GM20000 (cell line): ENCODE data around the gene CERS6.

Source experiments
- DNase-seq: peaks from one replicate; pipeline ENCODE4 v3.0.0; 2012; ENCODE audit warnings: low spot score
- TF ChIP-seq, protein P1 (sequence below): IDR thresholded peaks from 2 replicates; pipeline ENCODE4 v1.5.1; 2012; ENCODE audit warnings: mild to moderate bottlenecking, control low read depth; ENCODE audit errors: extremely low read depth, missing control alignments

The CERS6 gene

DNA sequence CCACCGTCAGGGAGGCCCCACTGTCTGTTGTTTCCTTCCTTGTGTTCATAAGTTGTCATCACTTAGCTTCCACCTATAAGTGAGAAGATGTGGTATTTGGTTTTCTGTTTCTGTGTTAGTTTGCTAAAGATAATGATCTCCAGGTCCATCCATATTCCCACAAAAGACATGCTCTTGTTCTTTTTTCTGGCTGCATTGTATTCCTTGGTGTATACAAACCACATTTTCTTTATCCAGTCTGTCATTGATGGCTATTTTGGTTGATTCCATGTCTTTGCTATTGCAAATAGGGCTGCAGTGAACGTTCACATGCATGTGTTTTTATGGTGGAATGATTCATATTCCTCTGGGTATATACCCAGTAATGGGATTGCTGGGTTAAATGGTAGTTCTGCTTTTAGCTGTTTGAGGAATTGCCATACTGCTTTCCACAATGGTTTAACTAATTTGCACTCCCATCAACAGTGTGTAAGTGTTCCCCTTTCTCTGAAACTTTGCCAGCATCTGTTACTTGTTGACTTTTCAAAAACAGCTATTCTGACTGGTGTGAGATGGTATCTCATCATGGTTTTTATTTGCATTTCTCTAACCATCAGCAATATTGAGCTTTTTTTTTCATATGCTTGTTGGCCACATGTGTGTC, 189.7 kb downstream of the CERS6 start:
- no peak for DNase-seq
- TF ChIP-seq, protein P1, sequence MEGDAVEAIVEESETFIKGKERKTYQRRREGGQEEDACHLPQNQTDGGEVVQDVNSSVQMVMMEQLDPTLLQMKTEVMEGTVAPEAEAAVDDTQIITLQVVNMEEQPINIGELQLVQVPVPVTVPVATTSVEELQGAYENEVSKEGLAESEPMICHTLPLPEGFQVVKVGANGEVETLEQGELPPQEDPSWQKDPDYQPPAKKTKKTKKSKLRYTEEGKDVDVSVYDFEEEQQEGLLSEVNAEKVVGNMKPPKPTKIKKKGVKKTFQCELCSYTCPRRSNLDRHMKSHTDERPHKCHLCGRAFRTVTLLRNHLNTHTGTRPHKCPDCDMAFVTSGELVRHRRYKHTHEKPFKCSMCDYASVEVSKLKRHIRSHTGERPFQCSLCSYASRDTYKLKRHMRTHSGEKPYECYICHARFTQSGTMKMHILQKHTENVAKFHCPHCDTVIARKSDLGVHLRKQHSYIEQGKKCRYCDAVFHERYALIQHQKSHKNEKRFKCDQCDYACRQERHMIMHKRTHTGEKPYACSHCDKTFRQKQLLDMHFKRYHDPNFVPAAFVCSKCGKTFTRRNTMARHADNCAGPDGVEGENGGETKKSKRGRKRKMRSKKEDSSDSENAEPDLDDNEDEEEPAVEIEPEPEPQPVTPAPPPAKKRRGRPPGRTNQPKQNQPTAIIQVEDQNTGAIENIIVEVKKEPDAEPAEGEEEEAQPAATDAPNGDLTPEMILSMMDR: no peak

DNA sequence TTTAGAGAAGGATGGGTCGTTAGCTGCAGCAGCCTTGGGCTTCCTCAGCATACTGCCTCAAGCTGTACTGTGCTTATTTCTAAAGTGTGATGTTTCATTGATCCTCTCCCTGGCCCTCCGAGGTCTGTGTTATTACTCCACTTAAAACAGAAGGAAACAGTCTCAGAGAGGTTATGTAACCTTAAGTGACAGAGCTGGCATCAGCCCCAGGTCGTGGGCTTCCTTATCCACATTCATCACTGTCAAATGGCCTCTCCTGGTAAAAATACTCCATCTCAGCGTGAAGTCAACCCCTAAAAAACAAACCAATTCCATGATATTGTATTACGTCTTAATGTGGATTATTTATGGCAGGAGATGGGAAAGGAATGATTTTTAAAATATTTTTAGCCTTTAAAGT, 193.0 kb downstream of the CERS6 start:
- DNase-seq: no peak
- TF ChIP-seq, protein P1: no peak

DNA sequence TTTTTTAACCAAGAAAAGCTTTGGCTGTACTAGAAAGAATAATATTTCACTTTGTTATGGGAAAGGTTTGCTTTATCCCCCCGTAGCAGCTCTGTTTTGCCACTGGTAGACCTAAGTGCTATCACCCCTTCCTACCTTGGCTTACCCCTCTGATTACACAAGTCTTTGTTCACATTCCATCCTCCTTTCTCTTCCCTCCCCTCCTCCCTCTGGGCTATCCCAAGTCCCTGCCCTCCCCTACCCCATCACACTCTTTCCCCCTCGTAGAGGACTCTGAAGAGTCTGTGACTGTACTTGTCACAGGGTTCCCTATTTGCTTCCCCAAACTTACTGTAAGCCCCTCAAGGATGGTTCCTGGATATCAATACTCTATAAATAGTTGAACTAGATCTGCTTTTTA, 193.5 kb downstream of the CERS6 start:
- no peak for DNase-seq
- TF ChIP-seq, protein P1: no peak

DNA sequence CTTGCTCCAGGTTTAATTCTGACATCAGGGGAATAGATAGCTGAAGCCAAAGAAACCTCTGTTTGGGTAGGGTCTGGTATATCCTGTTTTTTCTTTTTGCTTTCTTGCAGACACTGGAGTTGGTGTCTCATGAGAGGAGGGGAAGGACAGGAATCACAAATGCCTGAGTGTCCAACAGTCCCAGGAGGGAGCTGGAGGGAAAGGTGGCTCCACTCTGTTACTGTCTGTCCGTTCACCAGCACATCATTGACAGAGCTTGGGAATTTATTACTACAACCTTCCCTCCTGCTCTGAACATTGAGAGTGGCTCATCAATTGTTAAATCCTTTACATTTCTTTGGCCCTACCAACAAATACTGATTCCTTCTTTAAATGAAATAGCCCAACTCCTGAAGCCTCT, 194.1 kb downstream of the CERS6 start:
- no peak for DNase-seq
- TF ChIP-seq, protein P1: no peak

DNA sequence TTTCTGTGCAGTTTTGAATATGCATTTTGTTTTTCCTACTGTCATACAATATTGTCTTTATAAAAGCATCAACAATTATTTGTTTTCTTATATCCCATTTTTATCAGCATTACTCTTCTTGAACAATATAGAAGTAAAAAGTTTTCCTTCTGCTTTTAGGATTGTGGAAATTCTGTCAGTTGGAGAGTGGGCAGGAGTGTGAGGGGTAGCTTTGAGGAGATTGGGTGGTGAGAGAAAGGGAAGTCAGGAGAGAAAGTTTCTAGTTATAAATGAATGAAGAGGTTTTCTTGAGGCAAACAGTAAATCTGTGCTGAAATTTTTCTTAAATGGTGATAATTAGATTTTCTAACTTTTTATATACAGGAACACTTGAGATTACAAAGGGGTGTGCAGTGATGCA, 194.7 kb downstream of the CERS6 start:
- DNase-seq: no peak
- TF ChIP-seq, protein P1: no peak

DNA sequence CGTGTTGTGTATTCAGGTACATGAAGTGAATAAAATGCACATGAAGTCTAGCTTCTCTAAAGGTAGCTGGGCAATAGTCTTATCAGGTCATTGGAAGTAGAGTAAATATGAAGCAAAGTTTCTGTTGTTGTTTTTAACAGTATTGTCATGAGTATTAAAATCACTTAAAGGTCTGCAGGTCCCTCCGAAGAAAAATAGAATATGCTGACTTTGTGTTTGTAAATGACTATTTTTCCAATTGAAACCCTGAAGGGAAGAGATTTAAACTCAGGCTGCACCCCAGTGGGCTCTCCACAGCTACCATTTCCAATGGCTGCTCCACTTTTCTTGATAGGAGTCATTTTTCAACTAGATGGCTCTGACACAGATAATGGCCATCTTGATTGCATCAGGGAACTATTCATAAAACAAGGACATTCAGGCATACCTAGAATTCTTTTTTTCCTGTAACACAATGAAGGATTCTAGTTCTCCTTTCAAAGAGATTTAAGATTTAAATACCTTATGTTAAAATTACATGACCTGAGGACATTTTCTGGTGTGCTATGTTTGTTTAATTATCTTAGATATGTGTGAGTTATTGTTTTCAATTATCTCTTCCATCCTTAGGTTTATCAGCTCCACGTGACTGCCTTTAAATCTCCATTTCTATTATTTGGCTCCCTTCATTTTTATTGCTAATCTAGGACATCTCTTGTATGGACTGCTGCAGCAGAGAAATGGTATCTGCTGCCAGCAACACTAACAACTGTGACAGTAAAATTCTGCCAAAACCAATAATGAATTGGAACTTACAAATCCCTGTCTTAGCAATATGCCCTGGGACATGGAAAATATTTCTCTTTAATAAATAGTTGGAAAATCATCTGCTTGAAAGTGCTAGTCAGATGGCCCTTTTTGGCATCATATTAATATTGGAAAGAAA, 197.2 kb downstream of the CERS6 start:
- DNase-seq: no peak
- TF ChIP-seq, protein P1: no peak

DNA sequence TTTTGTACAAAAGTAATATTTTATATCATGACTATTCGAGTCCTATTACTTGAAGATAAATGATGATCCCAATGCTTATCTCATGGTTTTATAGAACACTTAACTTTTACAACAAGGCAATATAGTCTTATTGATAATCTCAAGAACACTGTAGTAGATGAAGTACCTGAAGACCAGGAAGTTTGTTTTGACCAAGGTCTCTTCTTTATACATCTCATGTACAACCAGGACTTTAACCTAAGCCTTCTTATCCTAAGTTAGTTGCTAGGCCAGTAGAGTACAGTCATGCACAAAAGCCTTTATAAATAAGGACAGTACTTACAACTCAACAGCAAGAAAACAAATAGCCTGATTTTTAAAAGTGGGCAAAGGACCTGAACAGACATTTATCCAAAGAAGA, 198.6 kb downstream of the CERS6 start:
- TF ChIP-seq, protein P1: no peak
- no peak for DNase-seq
